ENCODE results near the gene NRAS.
A peak's percentile ranks its signal among the peaks of the same experiment; 100 is the strongest.

Gene NRAS

DNA sequence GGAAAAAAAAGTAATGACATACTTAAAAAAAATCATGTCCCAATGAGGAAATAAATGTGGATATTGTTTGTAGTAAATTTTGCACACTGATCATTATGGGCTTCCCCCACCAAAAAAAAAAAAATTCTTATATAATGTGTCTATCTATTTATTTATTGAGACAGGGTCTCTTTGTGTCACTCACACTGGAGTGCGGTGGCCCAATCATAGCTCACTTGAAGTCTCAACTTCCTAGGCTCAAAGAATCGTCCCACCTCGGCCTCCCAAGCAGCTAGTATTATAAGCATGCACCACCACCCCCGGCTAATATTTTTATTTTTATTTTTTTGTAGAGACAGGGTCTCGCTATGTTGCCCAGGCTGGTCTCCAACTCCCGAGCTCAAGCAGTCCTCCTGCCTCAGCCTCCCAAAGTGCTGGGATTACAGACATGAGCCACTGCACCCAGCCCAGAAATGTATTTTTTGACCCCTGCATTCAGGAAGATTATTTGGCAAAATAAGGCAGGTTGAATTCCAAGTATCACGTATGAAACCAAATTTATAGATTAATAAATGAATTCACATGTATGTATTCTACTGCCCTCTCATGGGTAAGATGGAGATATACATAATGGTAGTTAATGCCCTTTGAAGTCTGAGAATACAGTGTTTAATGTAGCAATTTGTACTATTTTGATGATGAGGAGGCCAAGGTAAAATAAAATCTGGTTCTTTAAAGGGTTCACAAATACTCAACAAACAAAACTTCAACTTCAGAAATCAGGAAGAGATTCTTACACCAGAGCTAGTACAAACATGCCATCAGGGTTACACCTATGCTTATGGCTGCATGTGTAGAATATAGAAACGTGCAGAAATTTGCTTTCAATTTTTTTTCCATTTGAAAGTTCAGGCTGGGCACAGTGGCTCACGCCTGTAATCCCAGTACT, 45.3 kb downstream of the NRAS start:
- ATAC-seq (ENCODE audit: insufficient read depth, low read depth) (no peak), DNase-seq (no peak)
- H2AFZ ChIP-seq (ENCODE audit: low read depth, low read length) = no peak overlapping the region
- H3K4me1 ChIP-seq (ENCODE audit: insufficient read depth, low read length) = no peaks in the 10 kb centered on the region
- H4K20me1 ChIP-seq (ENCODE audit: insufficient read depth, low read length) = no peaks in the 10 kb centered on the region
- no peaks in the 10 kb centered on the region for H3K79me2 ChIP-seq (ENCODE audit: insufficient read depth, low read length)
- no peaks in the 10 kb centered on the region for H3K9me3 ChIP-seq (ENCODE audit: insufficient read depth, low read length, severe bottlenecking)
- H3K27me3 ChIP-seq (ENCODE audit: insufficient read depth, low read length, poor library complexity) = peaks cover 3% of the 10 kb centered on the region
- no peak overlapping the region for H3K9ac ChIP-seq (ENCODE audit: low read depth, low read length)
- no peaks in the 10 kb centered on the region for H3K36me3 ChIP-seq (ENCODE audit: insufficient read depth, low read length)
- H3K4me3 ChIP-seq (ENCODE audit: low read depth in 1 of 2, low read length in 2 of 2) = no peak overlapping the region
- no peak overlapping the region for H3K4me2 ChIP-seq (ENCODE audit: insufficient read depth, low read length)
- TF ChIP-seq, protein P1, sequence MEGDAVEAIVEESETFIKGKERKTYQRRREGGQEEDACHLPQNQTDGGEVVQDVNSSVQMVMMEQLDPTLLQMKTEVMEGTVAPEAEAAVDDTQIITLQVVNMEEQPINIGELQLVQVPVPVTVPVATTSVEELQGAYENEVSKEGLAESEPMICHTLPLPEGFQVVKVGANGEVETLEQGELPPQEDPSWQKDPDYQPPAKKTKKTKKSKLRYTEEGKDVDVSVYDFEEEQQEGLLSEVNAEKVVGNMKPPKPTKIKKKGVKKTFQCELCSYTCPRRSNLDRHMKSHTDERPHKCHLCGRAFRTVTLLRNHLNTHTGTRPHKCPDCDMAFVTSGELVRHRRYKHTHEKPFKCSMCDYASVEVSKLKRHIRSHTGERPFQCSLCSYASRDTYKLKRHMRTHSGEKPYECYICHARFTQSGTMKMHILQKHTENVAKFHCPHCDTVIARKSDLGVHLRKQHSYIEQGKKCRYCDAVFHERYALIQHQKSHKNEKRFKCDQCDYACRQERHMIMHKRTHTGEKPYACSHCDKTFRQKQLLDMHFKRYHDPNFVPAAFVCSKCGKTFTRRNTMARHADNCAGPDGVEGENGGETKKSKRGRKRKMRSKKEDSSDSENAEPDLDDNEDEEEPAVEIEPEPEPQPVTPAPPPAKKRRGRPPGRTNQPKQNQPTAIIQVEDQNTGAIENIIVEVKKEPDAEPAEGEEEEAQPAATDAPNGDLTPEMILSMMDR (IDR thresholded peaks at IDR 0.05; ENCODE audit: borderline replicate concordance, extremely low read depth, low read length, poor library complexity, severe bottlenecking) = peak; percentile 51
- no peak for TF ChIP-seq EZH2 (IDR thresholded peaks at IDR 0.05; ENCODE audit: borderline replicate concordance, low read depth, low read length, severe bottlenecking)
- H3K27ac ChIP-seq (ENCODE audit: low read length) = no peak overlapping the region

DNA sequence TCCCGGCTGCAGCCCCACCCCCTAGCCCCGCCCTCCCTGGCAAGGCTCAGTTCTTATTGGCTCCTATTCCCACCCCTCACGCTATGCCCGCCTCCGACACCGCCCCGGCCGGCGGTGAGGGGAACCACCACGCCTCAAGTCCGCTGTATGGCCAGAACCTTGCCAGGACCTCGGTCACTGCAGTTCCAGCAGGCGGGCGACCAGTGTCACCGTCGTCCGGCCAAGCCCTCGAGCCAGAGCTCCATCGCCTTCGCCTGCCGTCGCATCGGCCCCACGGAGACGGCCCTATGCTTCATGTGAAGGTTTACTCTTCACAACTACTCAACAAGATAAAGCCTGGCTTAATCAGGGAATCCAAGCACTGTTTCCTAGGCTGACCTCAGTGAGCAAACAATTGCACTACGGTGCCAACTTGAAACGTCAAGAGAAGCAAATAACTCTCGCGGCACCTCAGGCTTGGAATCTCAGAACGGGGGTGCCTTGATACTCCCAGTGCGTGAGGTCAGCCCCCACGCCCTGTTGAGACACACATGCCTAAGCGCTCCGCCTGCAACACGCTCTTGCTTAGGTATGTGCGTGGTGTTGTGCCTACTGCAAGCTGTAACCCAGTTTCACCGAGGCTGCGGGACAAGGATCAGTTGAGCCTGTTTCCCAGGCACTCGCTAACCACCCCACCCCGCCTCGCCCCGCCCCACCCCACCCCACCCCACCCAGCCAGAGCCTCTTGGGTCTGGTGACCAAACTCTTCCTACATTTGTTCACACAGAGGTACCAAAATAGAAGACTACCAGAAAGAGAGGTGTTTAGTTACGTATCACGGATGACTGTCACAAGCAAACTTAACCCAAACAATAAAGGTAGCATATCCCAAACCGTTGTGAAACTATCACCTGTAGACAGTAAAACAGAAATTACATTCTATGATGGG, 46.2 kb downstream of the NRAS start:
- peaks cover 3% of the 10 kb centered on the region for H3K27me3 ChIP-seq (ENCODE audit: insufficient read depth, low read length, poor library complexity)
- no peaks in the 10 kb centered on the region for H4K20me1 ChIP-seq (ENCODE audit: insufficient read depth, low read length)
- no peaks in the 10 kb centered on the region for H3K9me3 ChIP-seq (ENCODE audit: insufficient read depth, low read length, severe bottlenecking)
- no peaks in the 10 kb centered on the region for H3K4me1 ChIP-seq (ENCODE audit: insufficient read depth, low read length)
- no peak overlapping the region for H3K4me3 ChIP-seq (ENCODE audit: low read depth in 1 of 2, low read length in 2 of 2)
- no peak overlapping the region for H3K4me2 ChIP-seq (ENCODE audit: insufficient read depth, low read length)
- no peak overlapping the region for H2AFZ ChIP-seq (ENCODE audit: low read depth, low read length)
- no peaks in the 10 kb centered on the region for H3K36me3 ChIP-seq (ENCODE audit: insufficient read depth, low read length)
- no peaks in the 10 kb centered on the region for H3K79me2 ChIP-seq (ENCODE audit: insufficient read depth, low read length)
- no peak overlapping the region for H3K27ac ChIP-seq (ENCODE audit: low read length)
- ATAC-seq (ENCODE audit: insufficient read depth, low read depth) (no peak), DNase-seq (no peak)
- no peak for TF ChIP-seq EZH2 (IDR thresholded peaks at IDR 0.05; ENCODE audit: borderline replicate concordance, low read depth, low read length, severe bottlenecking)
- TF ChIP-seq, protein P1 (IDR thresholded peaks at IDR 0.05; ENCODE audit: borderline replicate concordance, extremely low read depth, low read length, poor library complexity, severe bottlenecking) = no peak
- no peak overlapping the region for H3K9ac ChIP-seq (ENCODE audit: low read depth, low read length)

DNA sequence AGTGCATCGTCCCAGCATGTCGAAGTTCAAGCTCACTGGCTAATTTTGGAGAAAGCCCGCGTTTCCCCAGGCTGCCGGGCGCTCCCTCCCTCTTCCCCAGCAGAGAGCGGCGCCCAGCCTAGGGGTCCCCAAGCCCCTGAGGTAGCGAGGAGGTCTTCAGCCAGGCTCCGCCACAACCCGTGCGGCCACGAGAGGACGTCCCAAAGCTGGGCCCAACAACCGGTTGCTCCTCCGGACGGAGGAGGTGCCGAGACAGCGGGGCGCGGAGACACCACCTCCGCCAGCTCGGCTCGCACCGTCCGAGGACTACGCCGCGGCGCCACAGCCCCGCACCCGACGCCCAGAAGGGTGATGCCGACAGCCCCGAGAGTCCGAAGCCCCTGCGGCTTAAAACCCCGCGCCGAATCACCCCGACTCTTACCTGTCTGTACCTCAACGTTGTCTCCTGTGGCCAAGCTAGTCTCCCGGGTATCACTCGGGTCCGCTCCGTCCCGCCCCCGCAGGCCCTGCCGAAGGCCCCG, 46.9 kb downstream of the NRAS start, which contains the start of gene DENND2C:
Gene DENND2C (minus strand): TSS at position 488 of the 521 bp plus-strand sequence. CDS start 44,065 bp downstream, outside the sequence.
- H2AFZ ChIP-seq (ENCODE audit: low read depth, low read length) = no peak within 1 kb of the TSS

More for the DNA sequence above, 46.9 kb downstream of the NRAS start, which contains the start of gene DENND2C:
- no peak within 1 kb of the TSS for H3K4me3 ChIP-seq (ENCODE audit: low read depth in 1 of 2, low read length in 2 of 2)
- no peak within 1 kb of the TSS for H3K4me2 ChIP-seq (ENCODE audit: insufficient read depth, low read length)
- H3K27me3 ChIP-seq (ENCODE audit: insufficient read depth, low read length, poor library complexity) = peaks cover 3% of the 10 kb centered on the region
- no peaks in the 10 kb centered on the region for H3K36me3 ChIP-seq (ENCODE audit: insufficient read depth, low read length)
- DNase-seq (no peak), ATAC-seq (ENCODE audit: insufficient read depth, low read depth) (no peak)
- H3K4me1 ChIP-seq (ENCODE audit: insufficient read depth, low read length) = no peaks in the 10 kb centered on the region
- H3K27ac ChIP-seq (ENCODE audit: low read length) = no peak within 1 kb of the TSS
- TF ChIP-seq EZH2 (IDR thresholded peaks at IDR 0.05; ENCODE audit: borderline replicate concordance, low read depth, low read length, severe bottlenecking) = no peak
- TF ChIP-seq, protein P1 (IDR thresholded peaks at IDR 0.05; ENCODE audit: borderline replicate concordance, extremely low read depth, low read length, poor library complexity, severe bottlenecking) = no peak
- no peak within 1 kb of the TSS for H3K9ac ChIP-seq (ENCODE audit: low read depth, low read length)
- no peaks in the 10 kb centered on the region for H3K9me3 ChIP-seq (ENCODE audit: insufficient read depth, low read length, severe bottlenecking)
- no peaks in the 10 kb centered on the region for H4K20me1 ChIP-seq (ENCODE audit: insufficient read depth, low read length)
- no peaks in the 10 kb centered on the region for H3K79me2 ChIP-seq (ENCODE audit: insufficient read depth, low read length)

Data from DND-41 (cell line).